OCI-LY7 (cell line): Measurements from ENCODE around the gene GTPBP6. TPM values are rescaled to one million over a fixed set of nuclear protein-coding genes. Genes with fewer than 3 reads are reported as not detected.

Experiments used
- BruUV-seq: library from RNA; stranded (reverse); fragments of 400-500 nt; replicated peaks from 2 replicates; lab custom pipeline; 2021; lab: Mats Ljungman, UMichigan
- CTCF ChIA-PET: fragments of 300-600 bp; sonication (Branson Sonifier 250); formaldehyde crosslinking; loops from one replicate; lab custom pipeline; 2022; ENCODE audit warnings: antibody characterized with exemption; ENCODE audit not compliant: unreplicated experiment; lab: Charles Lee
- POLR2A ChIA-PET: fragments of 300-600 bp; sonication (Branson Sonifier 250); formaldehyde crosslinking; loops from one replicate; lab custom pipeline; 2022; ENCODE audit warnings: antibody characterized with exemption; lab: Charles Lee
- DNase-seq: peaks from one replicate; pipeline ENCODE4 v3.0.0-alpha.2; 2015; ENCODE audit warnings: low spot score
- H2AFZ ChIP-seq: fragments of 200-600 bp; sonication (generic), shearing (Covaris generic); 2 replicates; pipeline ENCODE4 v1.6.1; 2014; ENCODE audit warnings: mild to moderate bottlenecking, antibody characterized with exemption, low read length, moderate library complexity
- H3K27ac ChIP-seq: fragments of 200-600 bp; sonication (generic); 2 replicates; pipeline ENCODE4 v1.5.1; 2014; ENCODE audit warnings: mixed run types, low read depth, mild to moderate bottlenecking, moderate library complexity, low read length, inconsistent platforms; ENCODE audit not compliant: poor library complexity, severe bottlenecking
- H3K36me3 ChIP-seq: fragments of 200-600 bp; sonication (generic); 2 replicates; pipeline ENCODE4 v1.6.1; 2014; ENCODE audit warnings: mild to moderate bottlenecking, antibody characterized with exemption, low read length, moderate library complexity, mixed read lengths; ENCODE audit not compliant: insufficient read depth
- H3K4me1 ChIP-seq: fragments of 200-600 bp; sonication (generic); 2 replicates; pipeline ENCODE4 v1.5.1; 2014; ENCODE audit warnings: mild to moderate bottlenecking, low read length; ENCODE audit not compliant: insufficient read depth, poor library complexity, severe bottlenecking
- H3K4me2 ChIP-seq: fragments of 200-600 bp; sonication (generic); 2 replicates; pipeline ENCODE4 v1.6.1; 2014; ENCODE audit warnings: mild to moderate bottlenecking, low read length
- H3K4me3 ChIP-seq: fragments of 200-600 bp; sonication (generic); 2 replicates; pipeline ENCODE4 v1.5.1; 2014; ENCODE audit warnings: mild to moderate bottlenecking, low read depth, low read length; ENCODE audit not compliant: poor library complexity, severe bottlenecking
- H3K79me2 ChIP-seq: fragments of 200-600 bp; sonication (generic); 2 replicates; pipeline ENCODE4 v1.6.1; 2016; ENCODE audit warnings: low read depth, mild to moderate bottlenecking, low read length, moderate library complexity, mixed read lengths; ENCODE audit not compliant: insufficient read depth
- H3K9me2 ChIP-seq: fragments of 200-600 bp; sonication (generic); 2 replicates; pipeline ENCODE4 v1.6.1; 2016; ENCODE audit warnings: mild to moderate bottlenecking, low read length, mixed read lengths; ENCODE audit not compliant: insufficient read depth
- H3K9me3 ChIP-seq: fragments of 200-600 bp; sonication (generic); 2 replicates; pipeline ENCODE4 v1.6.1; 2014; ENCODE audit warnings: mild to moderate bottlenecking, mixed run types, low read length, mixed read lengths
- H4K20me1 ChIP-seq: fragments of 200-600 bp; sonication (generic); 2 replicates; pipeline ENCODE4 v1.6.1; 2014; ENCODE audit warnings: mild to moderate bottlenecking, antibody characterized with exemption, low read length, moderate library complexity, mixed read lengths; ENCODE audit not compliant: insufficient read depth
- EZH2phosphoT487 ChIP-seq: fragments of 200-600 bp; sonication (generic); IDR thresholded peaks from 2 replicates; pipeline ENCODE4 v1.6.1; 2018; ENCODE audit warnings: low read depth, borderline replicate concordance, mild to moderate bottlenecking, mixed run types, antibody characterized with exemption, low read length, moderate library complexity, mixed read lengths
- intact Hi-C: fragments of 100-400 bp; cut with micrococcal nuclease; formaldehyde crosslinking; loops from one replicate; pipeline ENCODE4 v1.10.0; 2022; ENCODE audit not compliant: unreplicated experiment
- total RNA-seq, 2 experiments: library from RNA; depleted of rRNA in 1 of 2; stranded (reverse); fragments of >200 nt in 1 of 2; shearing (Covaris generic) in 1 of 2; gene quantifications; 2 replicates each; pipeline ENCODE4 v1.2.3, GENCODE V29; 2014 to 2022
- TF ChIP-seq, protein P1 (sequence below): fragments of 200-600 bp; sonication (generic); conservative IDR thresholded peaks from 2 replicates; pipeline ENCODE4 v1.5.1; 2014; ENCODE audit warnings: mild to moderate bottlenecking, antibody characterized with exemption, low read length, moderate library complexity, mixed read lengths

Gene GTPBP6
- total RNA-seq, 2 experiments from 2014 or later = 36.3 to 53.6 TPM

DNA sequence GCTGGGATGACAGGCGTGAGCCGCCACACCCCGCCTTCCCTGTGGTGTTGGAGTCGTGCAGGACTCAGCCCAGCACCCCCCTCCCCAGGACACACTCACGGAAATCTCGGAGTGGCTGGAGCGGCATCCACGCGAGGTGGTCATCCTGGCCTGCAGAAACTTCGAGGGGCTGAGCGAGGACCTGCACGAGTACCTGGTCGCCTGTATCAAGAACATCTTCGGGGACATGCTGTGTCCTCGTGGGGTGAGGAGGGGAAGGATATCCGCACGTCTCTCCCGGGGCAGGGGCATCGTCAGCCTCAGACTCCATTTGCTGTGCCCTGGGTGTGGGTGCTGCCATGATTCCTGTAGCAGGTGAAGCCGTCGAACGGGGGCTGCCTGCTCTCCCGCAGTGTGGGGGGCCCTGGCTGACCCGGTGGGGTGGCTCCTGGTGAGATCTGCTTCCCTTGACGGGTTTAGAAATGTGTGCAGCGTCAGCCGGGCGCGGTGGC lies 27.1 kb downstream of the GTPBP6 start:
- peaks cover 82% of the 10 kb centered on the region for H3K36me3 ChIP-seq
- peaks cover 11% of the 10 kb centered on the region; the same call in 1 of the 2 replicates for H3K79me2 ChIP-seq
- no peaks in the 10 kb centered on the region for H3K4me1 ChIP-seq
- no peak overlapping the region for H3K4me2 ChIP-seq
- BruUV-seq = no TSS peak
- TF ChIP-seq, protein P1, sequence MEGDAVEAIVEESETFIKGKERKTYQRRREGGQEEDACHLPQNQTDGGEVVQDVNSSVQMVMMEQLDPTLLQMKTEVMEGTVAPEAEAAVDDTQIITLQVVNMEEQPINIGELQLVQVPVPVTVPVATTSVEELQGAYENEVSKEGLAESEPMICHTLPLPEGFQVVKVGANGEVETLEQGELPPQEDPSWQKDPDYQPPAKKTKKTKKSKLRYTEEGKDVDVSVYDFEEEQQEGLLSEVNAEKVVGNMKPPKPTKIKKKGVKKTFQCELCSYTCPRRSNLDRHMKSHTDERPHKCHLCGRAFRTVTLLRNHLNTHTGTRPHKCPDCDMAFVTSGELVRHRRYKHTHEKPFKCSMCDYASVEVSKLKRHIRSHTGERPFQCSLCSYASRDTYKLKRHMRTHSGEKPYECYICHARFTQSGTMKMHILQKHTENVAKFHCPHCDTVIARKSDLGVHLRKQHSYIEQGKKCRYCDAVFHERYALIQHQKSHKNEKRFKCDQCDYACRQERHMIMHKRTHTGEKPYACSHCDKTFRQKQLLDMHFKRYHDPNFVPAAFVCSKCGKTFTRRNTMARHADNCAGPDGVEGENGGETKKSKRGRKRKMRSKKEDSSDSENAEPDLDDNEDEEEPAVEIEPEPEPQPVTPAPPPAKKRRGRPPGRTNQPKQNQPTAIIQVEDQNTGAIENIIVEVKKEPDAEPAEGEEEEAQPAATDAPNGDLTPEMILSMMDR = no peak
- no peak for TF ChIP-seq EZH2phosphoT487
- no peak for DNase-seq
- POLR2A ChIA-PET = no interaction called here
- H3K27ac ChIP-seq = no peak overlapping the region
- H4K20me1 ChIP-seq = no peaks in the 10 kb centered on the region; the same call in 1 of the 2 replicates
- no peaks in the 10 kb centered on the region for H3K9me3 ChIP-seq
- H3K4me3 ChIP-seq = no peak overlapping the region
- intact Hi-C loops = no loop called here
- H3K9me2 ChIP-seq = no peaks in the 10 kb centered on the region
- CTCF ChIA-PET = no interaction called here
- H2AFZ ChIP-seq = no peak overlapping the region

DNA sequence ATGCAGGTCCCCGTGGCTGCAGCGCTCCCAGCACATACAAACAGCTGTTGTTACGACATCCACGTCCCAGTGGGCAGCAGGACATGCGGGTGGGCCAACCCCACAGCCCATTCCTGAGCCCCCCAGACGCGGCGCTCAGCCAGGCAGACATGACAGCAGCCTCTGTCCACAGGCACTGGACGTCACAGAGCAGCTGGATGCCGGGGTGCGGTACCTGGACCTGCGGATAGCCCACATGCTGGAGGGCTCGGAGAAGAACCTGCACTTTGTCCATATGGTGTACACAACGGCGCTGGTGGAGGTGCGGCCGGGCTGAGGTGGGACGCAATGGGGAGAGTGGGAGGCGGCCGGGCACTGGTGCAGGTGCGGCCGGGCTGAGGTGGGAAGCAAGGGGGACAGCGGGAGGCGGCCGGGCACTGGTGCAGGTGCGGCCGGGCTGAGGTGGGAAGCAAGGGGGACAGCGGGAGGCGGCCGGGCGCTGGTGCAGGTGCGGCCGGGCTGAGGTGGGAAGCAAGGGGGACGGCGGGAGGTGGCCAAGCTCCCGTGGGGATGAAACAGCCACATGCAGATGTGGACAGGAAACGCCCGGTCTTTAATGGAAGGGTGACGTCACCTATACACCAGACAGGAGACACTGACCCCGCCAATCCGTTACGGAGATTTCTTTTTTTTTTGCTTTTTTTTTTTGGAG lies 28.0 kb downstream of the GTPBP6 start:
- intact Hi-C loops = no loop called here
- H3K9me3 ChIP-seq = no peaks in the 10 kb centered on the region
- TSS peak; percentile 59 for BruUV-seq
- peaks cover 18% of the 10 kb centered on the region; the same call in 1 of the 2 replicates for H3K79me2 ChIP-seq
- no peak for DNase-seq
- no peak overlapping the region for H3K4me2 ChIP-seq
- H2AFZ ChIP-seq = no peak overlapping the region
- H3K4me1 ChIP-seq = no peaks in the 10 kb centered on the region
- H4K20me1 ChIP-seq = no peaks in the 10 kb centered on the region; the same call in 1 of the 2 replicates
- no peak overlapping the region for H3K4me3 ChIP-seq
- H3K27ac ChIP-seq = no peak overlapping the region
- H3K36me3 ChIP-seq = peaks cover 87% of the 10 kb centered on the region
- TF ChIP-seq EZH2phosphoT487 = no peak
- TF ChIP-seq, protein P1 = no peak
- ChIA-PET POLR2A (no interaction called here), CTCF (no interaction called here)
- no peaks in the 10 kb centered on the region for H3K9me2 ChIP-seq

DNA sequence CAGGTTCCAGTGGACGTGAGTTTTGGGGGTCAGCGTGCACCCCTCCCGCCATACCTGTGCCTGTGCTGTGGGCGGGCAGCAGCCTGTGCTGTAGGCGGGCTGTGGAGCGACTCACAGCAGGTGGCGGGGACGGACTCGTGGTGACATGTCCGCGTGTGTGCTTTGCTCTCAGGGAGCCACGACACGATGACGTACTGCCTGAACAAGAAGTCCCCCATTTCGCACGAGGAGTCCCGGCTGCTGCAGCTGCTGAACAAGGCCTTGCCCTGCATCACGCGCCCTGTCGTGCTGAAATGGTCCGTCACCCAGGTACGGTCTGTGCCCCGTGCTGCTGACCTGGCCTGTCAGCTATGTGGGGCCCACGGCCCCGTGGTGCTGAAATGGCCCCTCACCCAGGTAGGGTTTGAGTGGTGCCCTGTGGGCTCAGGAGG lies 30.0 kb downstream of the GTPBP6 start:
- no TSS peak for BruUV-seq
- Histone ChIP-seq H3K4me3 (no peak overlapping the region), H3K79me2 (peaks cover 30% of the 10 kb centered on the region), H3K4me2 (no peak overlapping the region), H3K9me3 (no peaks in the 10 kb centered on the region), H4K20me1 (no peaks in the 10 kb centered on the region; the same call in 1 of the 2 replicates), H3K27ac (no peak overlapping the region), H3K9me2 (no peaks in the 10 kb centered on the region), H3K36me3 (peaks cover 89% of the 10 kb centered on the region), H3K4me1 (peaks cover 6% of the 10 kb centered on the region), H2AFZ (no peak overlapping the region)
- intact Hi-C loops = no loop called here
- DNase-seq = no peak
- ChIA-PET POLR2A (no interaction called here), CTCF (no interaction called here)
- no peak for TF ChIP-seq EZH2phosphoT487
- TF ChIP-seq, protein P1 = no peak
